ENCODE measurements around the gene MINDY2. TPM values are rescaled to one million over a fixed set of nuclear protein-coding genes. Genes with fewer than 3 reads are reported as not detected.
A peak's percentile ranks its signal among the peaks of the same experiment; 100 is the strongest.

The MINDY2 gene
- total and polyA plus RNA-seq, 4 donors: 1.5 to 7.0 (median 5.1) TPM

GRCh38 chr15:58742022-58742813, 28.9 kb upstream of the MINDY2 start:
- no peak overlapping the region for H3K9ac ChIP-seq (ENCODE audit: low read depth in 1 of 2, low read length in 2 of 2)
- H3K9me3 ChIP-seq (ENCODE audit: control insufficient read depth in 4 of 4, low read length in 3 of 4): no peaks in the 10 kb centered on the region
- no peaks in the 10 kb centered on the region for H3K27me3 ChIP-seq (ENCODE audit: control insufficient read depth in 4 of 4, insufficient read depth in 4 of 4, low read length in 3 of 4)
- peak overlapping the region; percentile 41 to 55 for H3K27ac ChIP-seq (ENCODE audit: low read depth in 1 of 2, low read length in 2 of 2)
- H3K4me3 ChIP-seq (ENCODE audit: low read depth in 1 of 3, low read length in 3 of 3): no peak overlapping the region
- H3K4me1 ChIP-seq (ENCODE audit: control insufficient read depth in 4 of 4, insufficient read depth in 4 of 4, low read length in 3 of 4): peaks cover 4 to 38% (median 15%) of the 10 kb centered on the region in 4 donors
- TF ChIP-seq, protein P1, sequence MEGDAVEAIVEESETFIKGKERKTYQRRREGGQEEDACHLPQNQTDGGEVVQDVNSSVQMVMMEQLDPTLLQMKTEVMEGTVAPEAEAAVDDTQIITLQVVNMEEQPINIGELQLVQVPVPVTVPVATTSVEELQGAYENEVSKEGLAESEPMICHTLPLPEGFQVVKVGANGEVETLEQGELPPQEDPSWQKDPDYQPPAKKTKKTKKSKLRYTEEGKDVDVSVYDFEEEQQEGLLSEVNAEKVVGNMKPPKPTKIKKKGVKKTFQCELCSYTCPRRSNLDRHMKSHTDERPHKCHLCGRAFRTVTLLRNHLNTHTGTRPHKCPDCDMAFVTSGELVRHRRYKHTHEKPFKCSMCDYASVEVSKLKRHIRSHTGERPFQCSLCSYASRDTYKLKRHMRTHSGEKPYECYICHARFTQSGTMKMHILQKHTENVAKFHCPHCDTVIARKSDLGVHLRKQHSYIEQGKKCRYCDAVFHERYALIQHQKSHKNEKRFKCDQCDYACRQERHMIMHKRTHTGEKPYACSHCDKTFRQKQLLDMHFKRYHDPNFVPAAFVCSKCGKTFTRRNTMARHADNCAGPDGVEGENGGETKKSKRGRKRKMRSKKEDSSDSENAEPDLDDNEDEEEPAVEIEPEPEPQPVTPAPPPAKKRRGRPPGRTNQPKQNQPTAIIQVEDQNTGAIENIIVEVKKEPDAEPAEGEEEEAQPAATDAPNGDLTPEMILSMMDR (IDR thresholded peaks at IDR 0.05; ENCODE audit: low read depth, low read length, missing input control): no peak
- no peak for TF ChIP-seq HNF4A (conservative IDR thresholded peaks at IDR 0.05)
- TF ChIP-seq HNF4G (IDR thresholded peaks at IDR 0.05): no peak
- TF ChIP-seq JUND (IDR thresholded peaks at IDR 0.05): peak in 1 of 2 donors; percentile 12
- peak in 1 of 2 donors; percentile 17 for TF ChIP-seq RXRA (IDR thresholded peaks at IDR 0.05)
- peak; percentile 45 for TF ChIP-seq REST (IDR thresholded peaks at IDR 0.05)
- WGBS: 81% methylated on average over 8 of the region's 8 CpGs
- no peak for DNase-seq (ENCODE audit: low spot score)
- H3K36me3 ChIP-seq (ENCODE audit: control insufficient read depth in 4 of 4, insufficient read depth in 3 of 4, low read depth in 1 of 4, low read length in 3 of 4): no peaks in the 10 kb centered on the region

DNA sequence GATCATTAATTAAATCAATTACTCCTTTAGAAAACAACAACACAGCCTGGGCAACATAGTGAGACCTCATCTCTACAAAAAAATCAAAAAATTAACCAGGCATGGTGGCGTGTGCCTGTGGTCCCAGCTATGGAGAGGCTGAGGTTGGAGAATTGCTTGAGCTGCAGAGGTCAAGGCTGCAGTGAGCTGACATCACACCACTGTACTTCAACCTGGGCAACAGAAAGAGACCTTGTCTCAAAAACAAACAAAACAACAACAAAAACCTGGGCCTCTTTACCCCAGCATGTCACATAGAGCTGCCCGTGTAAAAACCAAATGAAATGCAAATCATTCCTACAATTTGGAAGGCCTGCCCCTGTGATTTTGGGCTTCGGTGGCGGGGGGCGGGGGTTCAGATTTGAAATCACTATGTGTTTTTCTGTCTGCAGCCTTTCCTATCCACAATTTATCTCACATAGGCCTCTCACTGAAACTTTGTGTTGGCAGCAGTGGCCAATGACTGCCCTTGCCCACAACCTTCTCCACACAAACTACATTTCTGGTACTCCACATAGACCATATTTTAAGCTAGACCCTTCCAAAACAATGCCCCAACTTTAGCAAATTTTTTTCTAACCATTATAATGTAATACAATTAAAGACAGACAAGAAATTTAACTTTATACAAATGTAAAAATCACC, 28.1 kb upstream of the MINDY2 start:
- WGBS: 75% methylated on average over 5 of the region's 5 CpGs
- H3K9ac ChIP-seq (ENCODE audit: low read depth in 1 of 2, low read length in 2 of 2): no peak overlapping the region
- H3K4me1 ChIP-seq (ENCODE audit: control insufficient read depth in 4 of 4, insufficient read depth in 4 of 4, low read length in 3 of 4): peaks cover 4 to 39% (median 15%) of the 10 kb centered on the region in 4 donors
- H3K36me3 ChIP-seq (ENCODE audit: control insufficient read depth in 4 of 4, insufficient read depth in 3 of 4, low read depth in 1 of 4, low read length in 3 of 4): no peaks in the 10 kb centered on the region
- TF ChIP-seq RXRA (IDR thresholded peaks at IDR 0.05): peak in 1 of 2 donors; percentile 14
- TF ChIP-seq HNF4A (conservative IDR thresholded peaks at IDR 0.05): peak; percentile 51 to 64
- peak in 1 of 2 donors; percentile 3 for TF ChIP-seq JUND (IDR thresholded peaks at IDR 0.05)
- no peak for TF ChIP-seq FOXA2 (IDR thresholded peaks at IDR 0.05)
- no peaks in the 10 kb centered on the region for H3K27me3 ChIP-seq (ENCODE audit: control insufficient read depth in 4 of 4, insufficient read depth in 4 of 4, low read length in 3 of 4)
- H3K4me3 ChIP-seq (ENCODE audit: low read depth in 1 of 3, low read length in 3 of 3): no peak overlapping the region
- no peaks in the 10 kb centered on the region for H3K9me3 ChIP-seq (ENCODE audit: control insufficient read depth in 4 of 4, low read length in 3 of 4)
- peak overlapping the region; percentile 41 to 55 for H3K27ac ChIP-seq (ENCODE audit: low read depth in 1 of 2, low read length in 2 of 2)
- no peak for DNase-seq (ENCODE audit: low spot score)

GRCh38 chr15:58746174-58746573, 24.9 kb upstream of the MINDY2 start:
- TF ChIP-seq ZBTB33 (IDR thresholded peaks at IDR 0.05) (no peak), FOXA1 (IDR thresholded peaks at IDR 0.05) (no peak), HNF4G (IDR thresholded peaks at IDR 0.05) (no peak), TAF1 (conservative IDR thresholded peaks at IDR 0.05) (no peak), EGR1 (IDR thresholded peaks at IDR 0.05; ENCODE audit: low read depth in 2 of 2) (no peak), RXRA (IDR thresholded peaks at IDR 0.05) (no peak), HNF4A (conservative IDR thresholded peaks at IDR 0.05) (no peak), REST (IDR thresholded peaks at IDR 0.05) (no peak), JUND (IDR thresholded peaks at IDR 0.05) (no peak), FOXA2 (IDR thresholded peaks at IDR 0.05) (no peak), NR2F2 (IDR thresholded peaks at IDR 0.05) (no peak), ATF3 (IDR thresholded peaks at IDR 0.05) (no peak)
- Histone ChIP-seq H3K4me3 (ENCODE audit: low read depth in 1 of 3, low read length in 3 of 3) (no peak overlapping the region), H3K36me3 (ENCODE audit: control insufficient read depth in 4 of 4, insufficient read depth in 3 of 4, low read depth in 1 of 4, low read length in 3 of 4) (no peaks in the 10 kb centered on the region), H3K27ac (ENCODE audit: low read depth in 1 of 2, low read length in 2 of 2) (no peak overlapping the region), H3K27me3 (ENCODE audit: control insufficient read depth in 4 of 4, insufficient read depth in 4 of 4, low read length in 3 of 4) (no peaks in the 10 kb centered on the region), H3K9me3 (ENCODE audit: control insufficient read depth in 4 of 4, low read length in 3 of 4) (no peaks in the 10 kb centered on the region), H3K9ac (ENCODE audit: low read depth in 1 of 2, low read length in 2 of 2) (no peak overlapping the region), H3K4me1 (ENCODE audit: control insufficient read depth in 4 of 4, insufficient read depth in 4 of 4, low read length in 3 of 4) (peaks cover 4 to 39% (median 11%) of the 10 kb centered on the region in 4 donors)
- no peak for DNase-seq (ENCODE audit: low spot score)
- WGBS: 95% methylated on average over 1 of the region's 1 CpG

Data from liver (tissue), 9 donors.